ENCODE results near the gene COG8.
"Not testable (repeated sequence)": the region's sequence is repeated elsewhere in the genome, so short reads cannot be mapped to it uniquely, and the experiment has no call there.

Gene COG8

DNA sequence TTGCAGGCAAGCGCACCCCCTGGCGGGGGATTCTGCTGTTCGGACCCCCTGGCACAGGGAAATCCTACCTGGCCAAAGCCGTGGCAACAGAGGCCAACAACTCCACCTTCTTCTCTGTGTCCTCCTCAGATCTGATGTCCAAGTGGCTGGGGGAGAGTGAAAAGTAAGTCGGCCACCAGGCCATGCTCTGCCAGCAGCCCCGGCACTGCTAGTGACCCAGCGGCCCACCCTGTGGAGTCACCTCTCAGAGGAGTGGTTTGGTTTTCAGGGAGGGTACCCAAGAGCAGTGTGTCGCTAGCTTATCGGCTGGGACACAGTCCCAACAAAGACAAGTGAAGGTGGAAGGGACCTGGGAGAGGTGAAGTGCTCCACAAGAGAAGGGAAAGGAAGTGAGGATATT lies 20.0 kb downstream of the COG8 start:
- DNase-seq (ENCODE audit: low spot score), result no peak

DNA sequence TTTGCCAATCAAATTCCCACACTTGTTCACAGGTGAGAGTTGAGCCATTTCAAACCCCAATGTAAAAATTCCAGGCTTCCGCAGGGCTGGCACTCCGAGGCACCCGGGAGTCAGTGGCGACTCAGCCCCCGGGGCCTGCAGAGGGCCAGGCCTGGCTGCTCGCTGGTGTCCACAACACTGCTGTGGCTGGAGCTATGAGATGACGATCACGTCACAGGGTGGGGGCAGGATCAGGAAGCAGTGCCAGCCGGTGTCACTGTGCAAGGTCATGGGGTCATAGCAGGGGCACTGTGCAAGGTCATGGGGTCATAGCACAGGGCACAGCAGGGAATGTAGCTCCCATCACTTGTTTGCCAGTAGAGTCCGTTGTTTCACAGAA lies 20.5 kb downstream of the COG8 start:
- DNase-seq (ENCODE audit: low spot score), result no peak

DNA sequence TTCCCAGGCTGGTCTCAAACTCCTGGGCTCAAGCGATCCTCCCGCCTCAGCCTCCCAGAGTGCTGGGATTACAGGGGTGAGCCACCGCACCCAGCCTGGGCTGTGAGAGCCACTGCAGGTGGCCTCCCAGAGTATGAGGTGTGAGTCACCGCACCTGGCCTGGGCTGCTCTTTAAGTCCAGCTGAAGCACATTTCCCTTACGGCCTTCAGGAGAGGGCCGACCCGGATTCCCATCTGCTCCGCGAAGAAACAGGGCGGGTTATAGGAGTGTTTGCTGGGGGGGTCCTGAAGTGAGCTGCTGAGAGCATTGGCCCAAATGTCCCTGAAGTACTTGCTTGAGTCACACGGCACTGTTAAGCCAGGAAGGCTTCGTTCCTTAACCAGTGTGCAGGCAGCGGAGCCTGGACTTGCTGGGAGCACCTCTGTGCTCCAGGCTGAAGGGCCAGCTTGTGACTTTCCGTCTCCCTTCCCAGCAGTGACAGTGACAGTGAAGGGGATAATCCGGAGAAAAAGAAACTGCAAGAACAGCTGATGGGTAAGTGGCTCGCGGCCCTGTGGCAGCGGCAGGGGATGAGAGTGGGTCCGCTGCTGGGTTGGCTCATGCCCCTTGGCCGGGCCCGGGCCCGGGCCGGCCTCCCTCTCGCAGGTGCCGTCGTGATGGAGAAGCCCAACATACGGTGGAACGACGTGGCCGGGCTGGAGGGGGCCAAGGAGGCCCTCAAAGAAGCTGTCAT lies 21.0 kb downstream of the COG8 start:
- DNase-seq (ENCODE audit: low spot score), result no peak

DNA sequence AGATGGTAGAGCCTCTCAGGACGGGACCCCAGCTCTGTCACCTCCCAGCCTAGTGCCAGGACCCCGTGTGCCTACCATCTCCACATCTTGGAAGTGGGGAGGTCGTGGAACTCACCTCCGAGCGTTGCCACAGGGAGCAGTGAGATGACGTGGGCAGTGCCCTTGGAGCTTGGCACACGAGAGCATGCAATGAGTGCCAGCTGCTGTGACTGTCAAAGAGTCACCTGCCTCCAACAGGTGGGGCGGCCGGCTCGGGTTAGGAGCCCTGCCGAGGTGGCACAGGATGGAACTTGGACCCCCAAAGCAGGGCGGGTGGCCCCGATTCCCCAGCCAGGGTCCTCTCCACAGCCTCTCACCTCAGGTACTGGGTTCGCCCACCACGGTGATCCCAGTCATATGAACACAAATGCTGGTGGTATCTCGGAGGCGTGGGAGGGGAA lies 22.7 kb downstream of the COG8 start:
- DNase-seq (ENCODE audit: low spot score), result no peak

DNA sequence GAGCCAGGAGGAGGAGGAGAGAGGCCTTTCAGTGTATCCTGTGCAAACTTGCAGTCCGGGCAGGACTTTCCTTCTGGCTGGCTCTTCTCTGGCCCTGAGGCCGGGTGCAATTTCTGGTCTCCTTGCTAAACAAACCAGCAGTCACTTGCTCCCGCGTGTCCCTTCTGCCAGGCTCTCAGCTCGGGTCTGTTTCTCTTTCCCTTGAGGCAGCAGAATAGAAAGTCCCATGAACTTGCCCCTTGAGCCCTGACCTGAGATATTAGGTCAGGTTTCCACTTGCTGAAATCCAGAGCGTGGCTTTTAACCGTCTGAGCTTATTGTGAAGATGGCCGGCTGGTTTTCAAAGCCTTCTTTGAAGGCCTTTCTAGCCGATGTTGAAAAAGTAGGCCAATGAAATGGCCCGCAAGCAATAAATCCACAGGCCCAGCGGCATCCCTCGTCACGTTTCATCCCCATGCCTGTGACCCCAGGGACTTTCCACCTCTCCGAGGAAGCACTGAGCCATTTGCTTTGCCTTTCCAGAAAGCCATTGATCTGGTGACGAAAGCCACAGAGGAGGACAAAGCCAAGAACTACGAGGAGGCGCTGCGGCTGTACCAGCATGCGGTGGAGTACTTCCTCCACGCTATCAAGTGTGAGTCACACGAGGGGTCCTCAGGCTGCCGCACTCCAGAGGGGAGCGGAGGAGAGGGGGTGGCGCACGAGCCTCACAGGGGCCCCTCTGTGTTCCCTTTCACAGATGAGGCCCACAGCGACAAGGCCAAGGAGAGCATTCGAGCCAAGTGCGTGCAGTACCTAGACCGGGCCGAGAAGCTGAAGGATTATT lies 23.7 kb downstream of the COG8 start:
- DNase-seq (ENCODE audit: low spot score), result no peak

DNA sequence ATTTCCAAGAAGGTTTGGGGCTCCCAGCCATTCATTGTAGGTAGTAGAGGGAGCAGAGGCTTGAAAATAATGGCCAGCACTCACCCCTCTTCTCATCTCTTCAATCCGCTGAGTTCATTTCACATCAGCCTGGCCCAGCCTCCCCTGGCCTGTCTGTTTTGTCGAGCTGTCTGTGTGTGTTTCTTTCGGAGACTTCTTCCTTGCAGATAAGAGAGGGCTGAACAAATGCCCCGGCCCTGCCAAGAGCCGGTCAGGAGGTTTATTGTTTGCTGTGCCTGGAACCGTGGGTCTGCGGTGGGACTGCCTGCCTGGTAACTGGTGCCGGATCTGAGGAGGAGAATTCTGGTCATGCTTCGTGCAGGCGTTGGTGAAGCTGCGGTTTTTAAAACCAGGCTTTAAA lies 24.8 kb downstream of the COG8 start:
- DNase-seq (ENCODE audit: low spot score), result no peak

DNA sequence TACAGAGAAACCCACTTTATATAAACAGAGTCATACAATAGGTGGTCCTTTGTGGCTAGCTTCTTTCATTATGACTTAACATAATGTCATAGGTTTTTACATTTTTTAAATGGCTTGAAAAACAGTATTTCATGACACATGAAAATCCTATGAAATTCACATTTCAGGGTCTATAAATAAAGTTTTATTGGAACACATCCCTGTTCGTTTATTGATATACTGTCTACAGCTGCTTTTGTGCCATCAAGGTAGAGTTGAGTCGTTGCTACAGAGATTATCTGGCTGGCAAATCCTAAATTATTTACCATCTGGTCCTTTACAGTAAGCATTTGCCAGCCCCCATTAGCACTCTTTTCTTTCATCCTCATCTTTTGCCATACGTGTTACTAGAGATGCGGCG lies 25.9 kb downstream of the COG8 start:
- DNase-seq (ENCODE audit: low spot score), result no peak

DNA sequence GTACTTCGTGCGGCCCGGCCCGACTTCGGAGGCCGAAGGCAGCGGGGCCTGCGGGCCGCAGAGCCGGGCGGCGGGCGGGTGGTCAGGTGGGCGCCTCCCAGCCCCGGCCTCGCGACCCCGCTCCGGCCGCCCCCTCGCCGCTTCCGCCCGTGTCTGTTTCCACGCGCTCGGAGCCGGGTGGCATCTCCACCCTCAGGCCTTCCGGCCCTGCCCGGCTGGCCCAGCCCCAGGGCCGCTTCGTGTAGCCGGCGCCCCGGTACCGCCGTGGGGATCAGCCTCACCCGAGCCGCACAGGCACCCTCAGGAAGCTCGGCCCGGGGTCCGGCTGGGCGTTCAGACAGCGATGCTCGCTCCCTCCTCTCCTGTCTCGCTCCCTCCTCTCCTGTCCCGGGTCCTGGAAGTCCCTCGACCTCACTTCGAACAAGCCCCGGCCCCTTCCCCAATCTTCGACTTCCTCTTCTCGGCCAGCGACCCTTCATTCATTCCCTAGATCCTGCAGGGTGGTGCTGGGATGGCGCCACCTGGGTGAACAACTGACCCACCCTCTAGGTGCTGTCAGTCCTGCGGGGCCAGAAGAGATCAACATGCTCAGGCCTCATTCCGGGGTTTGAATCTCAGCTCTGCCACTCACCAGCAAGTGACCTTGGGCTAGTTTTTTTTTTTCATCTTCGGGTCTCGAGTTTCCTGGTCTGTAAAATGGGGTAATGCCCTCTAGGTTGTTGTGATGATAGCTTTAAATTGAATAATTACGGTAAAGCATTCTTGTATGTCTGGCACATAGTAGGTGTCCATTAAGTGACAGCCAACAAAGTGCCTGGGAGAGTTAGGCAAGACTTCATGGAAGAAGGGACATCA lies 27.6 kb downstream of the COG8 start:
- peak; percentile 55 for DNase-seq (ENCODE audit: low spot score)

DNA sequence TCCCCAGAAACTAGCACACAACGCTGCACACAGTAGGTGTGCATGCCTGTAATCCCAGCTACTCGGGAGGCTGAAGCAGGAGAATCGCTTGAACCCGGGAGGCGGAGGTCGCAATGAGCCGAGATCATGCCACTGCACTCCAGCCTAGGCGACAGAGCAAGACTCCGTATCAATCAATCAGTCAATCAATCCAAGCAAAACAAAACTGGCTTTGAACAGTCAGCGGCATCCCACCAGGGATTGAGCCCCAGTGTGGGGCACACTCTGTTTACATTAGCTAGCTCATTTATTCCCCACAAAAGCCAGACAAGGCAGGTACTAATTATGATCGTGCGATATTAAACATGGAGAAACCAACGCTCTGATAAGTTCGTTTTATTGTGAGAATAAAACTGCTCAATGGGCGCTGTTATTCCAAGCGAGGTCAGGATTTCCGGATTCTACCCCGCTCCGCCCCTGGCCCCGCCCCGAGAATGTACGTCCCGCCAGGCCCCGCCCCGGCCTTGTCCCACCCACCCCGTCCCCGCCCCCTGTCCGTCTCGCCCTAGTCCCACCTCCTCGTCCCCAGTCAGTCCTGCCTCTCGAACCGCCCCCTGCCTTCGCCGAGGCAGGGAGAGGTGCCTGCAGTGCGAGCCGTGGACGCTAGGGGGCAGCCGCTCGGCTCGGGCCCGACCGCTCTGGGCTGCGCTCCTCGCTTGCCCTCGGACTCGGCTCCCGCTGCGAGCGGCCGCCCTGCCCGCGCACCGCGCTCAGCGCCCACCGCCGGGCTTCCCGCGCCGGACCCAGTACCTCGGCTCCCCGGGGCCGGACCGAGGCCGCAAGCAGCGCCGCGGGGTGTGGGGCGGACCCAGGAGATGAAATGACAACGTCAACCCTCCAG lies 28.5 kb downstream of the COG8 start, which contains the start of gene VPS4A:
VPS4A (plus strand) TSS at position 698 of the 880 bp plus-strand sequence; CDS start at position 860, 162 bp downstream.
- peak; percentile 96 for DNase-seq (ENCODE audit: low spot score)

DNA sequence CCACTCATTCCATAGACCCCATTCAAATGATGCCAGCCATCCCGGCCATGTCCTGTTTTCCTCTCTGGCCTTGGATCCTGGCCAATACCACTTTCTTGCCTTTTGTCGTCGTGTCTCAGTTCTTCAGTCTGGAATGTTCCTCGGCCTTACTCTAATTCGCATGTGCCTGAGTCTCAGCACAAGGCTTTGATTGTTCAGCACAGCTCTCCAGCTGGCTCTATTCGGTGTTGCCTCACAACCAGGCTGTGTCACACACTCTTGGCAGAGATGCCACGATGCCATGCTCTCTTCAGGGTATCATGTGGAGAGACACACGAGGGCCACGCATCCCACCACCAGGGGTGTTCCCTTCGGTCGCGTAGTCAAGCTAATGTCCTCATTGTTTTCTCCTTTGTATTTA lies 30.0 kb downstream of the COG8 start:
- no peak for DNase-seq (ENCODE audit: low spot score)

DNA sequence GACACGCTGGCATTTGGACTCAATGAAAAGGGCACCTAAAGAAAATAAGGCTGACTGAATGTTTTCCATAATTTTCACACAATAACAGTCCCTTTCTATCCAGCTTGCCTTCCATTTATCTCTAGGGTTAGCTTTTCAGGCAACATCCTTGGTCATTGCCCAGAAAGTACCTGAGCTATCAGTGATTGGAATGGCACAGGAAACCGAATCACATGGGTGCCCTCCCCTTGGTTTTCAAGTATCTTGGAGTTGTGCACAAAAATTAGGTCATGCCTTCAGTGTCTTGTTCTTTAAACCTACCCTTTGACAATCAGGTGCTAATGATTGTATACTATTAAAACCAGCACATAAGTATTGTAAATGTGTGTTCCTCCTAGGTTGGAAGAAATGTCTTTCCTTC lies 31.5 kb downstream of the COG8 start:
- no peak for DNase-seq (ENCODE audit: low spot score)

DNA sequence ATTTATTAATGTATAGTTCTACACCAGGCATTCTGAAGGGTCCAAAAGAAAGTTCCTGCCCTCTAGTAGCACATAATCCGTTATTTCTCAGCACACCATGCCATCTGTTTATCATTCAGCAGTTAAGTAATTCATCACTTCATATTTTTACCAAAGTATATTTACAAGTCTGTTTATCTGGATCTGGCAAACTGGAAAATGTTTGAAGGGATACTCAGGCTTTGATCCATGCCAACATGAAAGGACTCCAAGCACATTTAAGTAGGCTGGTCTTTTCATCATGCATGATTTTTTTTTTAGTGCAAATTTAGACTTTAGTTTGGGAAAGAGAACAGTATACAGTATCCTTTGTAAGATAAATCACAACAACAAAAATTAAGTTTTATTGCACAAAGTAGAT lies 32.3 kb downstream of the COG8 start:
- DNase-seq (ENCODE audit: low spot score), result no peak

DNA sequence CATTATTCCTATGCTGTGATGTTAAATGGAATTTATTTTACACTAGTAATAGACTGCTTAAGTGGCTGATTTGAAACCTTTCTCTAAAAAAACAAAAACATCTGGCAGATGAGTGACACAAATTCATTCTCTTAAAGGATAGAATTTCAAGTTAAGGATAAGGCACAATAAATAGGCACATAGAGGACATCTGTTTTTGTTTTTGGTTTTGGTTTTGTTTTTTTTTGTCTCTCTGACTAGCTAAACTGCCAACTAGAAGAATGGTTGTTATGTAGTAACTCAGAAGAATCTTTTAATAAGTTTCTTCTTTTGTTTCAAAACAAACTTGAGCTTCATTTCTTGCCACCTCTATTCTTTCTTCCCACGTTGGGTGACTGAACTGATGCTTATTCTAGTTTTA lies 33.3 kb downstream of the COG8 start:
- no peak for DNase-seq (ENCODE audit: low spot score)

DNA sequence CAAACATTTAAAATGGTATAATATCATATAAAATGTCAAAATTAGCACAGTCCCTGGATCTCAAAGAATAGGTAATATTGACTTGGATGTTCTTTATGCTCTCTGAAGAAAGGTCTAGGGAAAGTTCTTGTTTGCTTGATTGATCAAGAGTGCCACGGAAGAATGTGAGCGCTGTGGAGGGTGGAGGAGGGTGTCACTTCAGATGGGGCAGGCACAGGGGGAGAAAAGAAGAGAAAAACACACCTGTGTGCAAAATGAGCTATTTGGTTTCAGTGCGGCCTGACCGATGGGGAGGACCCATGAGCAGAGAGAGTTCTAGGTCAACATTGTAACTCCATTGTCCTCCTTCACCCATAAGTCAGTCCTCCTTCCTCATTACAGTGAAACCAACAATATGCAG lies 37.1 kb downstream of the COG8 start:
- no peak for DNase-seq (ENCODE audit: low spot score)

DNA sequence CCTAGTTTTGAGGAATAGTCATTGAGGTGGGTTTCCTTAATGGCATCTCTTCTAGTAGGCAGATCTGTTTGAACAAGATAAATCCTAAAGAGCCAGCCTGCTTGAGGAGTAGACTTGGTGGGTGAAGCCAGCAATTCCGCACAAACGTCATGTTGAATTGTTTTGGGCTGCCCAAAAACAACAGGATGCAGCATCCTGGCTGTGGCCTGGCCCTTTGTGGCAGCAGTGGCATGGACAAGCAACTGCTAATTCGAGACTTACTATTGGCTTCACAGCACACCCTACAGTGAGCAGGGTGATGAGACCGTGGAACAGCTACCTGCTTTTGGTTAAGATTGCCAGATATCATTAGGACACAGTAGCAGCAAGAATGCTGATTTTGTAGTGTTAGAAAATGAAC lies 37.5 kb downstream of the COG8 start:
- DNase-seq (ENCODE audit: low spot score), result no peak

DNA sequence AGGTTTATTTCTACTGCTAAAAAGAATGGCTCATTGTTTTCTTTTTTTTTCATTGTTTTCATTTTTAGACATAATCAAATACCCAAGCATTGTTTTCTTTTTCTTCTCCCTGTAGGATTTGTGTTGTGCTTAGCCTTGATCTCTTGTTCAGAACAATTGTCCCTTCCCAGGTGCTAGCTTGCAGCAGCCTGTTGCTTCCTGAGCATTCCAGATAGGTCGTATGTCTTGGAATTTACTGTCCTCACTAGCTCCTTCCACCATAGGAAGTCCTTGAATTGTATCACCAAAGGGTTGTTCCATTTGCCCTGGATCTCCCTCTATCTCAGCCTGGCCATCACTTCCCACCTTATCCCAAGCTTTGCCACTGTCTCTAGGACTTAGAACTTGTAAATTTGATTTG lies 38.2 kb downstream of the COG8 start:
- no peak for DNase-seq (ENCODE audit: low spot score)

DNA sequence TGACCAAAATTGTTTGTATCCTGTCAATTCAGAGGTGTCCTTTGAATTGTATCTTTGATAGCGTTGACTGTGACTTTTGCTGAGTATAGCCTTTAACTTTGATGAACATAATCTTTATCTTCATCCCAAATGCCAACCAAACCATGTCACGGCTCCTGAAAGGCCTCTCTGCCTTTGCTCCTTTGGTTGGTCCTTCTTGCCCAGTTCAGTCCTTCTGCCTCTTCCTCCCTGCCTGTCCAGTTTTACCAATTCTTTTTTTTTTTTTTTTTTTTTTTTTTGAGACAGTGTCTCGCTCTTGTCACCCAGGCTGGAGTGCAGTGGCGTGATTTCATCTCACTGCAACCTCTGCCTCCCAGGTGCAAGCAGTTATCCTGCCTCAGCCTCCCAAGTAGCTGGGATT lies 41.1 kb downstream of the COG8 start:
- DNase-seq (ENCODE audit: low spot score), result no peak

DNA sequence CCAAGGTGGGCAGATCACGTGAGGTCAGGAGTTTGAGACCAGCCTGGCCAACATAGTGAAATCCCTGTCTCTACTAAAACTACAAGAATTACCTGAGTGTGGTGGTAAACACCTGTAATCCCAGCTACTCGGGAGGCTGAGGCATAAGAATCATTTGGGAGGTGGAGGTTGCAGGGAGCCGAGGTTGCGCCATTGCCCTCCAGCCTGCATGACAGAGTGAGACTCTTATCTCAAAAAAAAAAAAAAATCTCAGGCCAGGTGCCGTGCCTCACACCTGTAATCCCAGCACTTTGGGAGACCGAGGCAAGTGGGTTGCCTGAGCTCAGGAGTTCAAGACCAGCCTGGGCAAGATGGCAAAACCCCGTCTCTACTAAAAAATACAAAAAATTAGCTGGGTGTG lies 42.6 kb downstream of the COG8 start:
- DNase-seq (ENCODE audit: low spot score), result not testable (repeated sequence)

DNA sequence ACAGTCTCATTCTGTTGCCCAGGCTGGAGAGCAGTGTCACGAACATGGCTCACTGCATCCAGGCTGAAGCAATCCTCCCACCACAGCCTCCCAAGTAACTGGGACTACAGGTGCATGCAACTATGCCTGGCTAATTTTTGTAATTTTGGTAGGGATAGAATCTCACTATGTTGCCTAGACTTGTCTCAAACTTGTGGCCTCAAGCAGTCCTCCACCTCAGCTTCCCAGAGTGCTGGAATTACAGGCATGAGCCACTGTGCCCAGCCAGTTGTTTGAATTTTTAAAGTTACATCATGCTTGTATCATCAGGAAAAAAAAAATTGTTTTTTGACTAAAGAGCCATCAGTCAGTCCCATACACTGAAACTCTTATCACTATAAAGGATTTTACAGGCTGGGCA lies 45.3 kb downstream of the COG8 start:
- DNase-seq (ENCODE audit: low spot score), result no peak

DNA sequence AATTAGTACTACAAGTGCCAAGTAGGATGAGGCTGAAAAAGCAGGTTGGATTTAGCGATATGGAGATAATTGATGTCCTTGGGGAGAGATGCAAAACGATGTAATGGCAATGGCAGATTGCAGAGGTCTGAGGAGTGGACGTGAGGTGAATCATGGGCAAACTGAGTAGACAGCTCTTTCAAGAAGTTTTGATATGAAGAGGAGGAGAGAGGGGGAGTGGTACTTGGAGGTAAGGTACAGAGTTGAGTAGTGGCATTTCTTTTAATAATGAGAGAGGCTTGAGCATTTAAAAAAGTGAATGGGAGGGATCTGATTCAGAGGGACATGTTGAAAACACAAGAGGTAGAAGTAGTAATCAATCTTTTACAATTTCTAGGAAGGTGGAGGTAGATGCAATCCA lies 46.0 kb downstream of the COG8 start:
- no peak for DNase-seq (ENCODE audit: low spot score)

DNA sequence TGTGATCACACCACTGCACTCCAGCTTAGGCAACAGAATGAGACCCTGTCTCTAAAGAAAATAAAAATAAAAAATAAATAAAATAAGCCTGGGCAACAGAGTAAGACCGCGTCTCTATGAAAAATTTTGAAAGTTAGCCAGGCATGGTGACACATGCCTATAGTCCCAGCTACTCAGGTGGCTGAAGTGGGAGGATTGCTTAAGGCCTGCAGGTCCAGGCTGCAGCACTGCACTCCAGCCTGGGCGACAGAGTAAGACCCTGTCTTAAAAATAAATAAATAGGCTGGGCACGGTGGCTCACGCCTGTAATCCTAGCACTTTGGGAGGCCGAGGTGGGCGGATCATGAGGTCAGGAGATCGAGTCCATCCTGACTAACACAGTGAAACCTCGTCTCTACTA lies 47.7 kb downstream of the COG8 start:
- not testable (repeated sequence) for DNase-seq (ENCODE audit: low spot score)
